NT2/D1 (cell line): Measurements from ENCODE around the gene BDP1.
"Not testable (repeated sequence)": the region's sequence is repeated elsewhere in the genome, so short reads cannot be mapped to it uniquely, and the experiment has no call there.

Experiments used
- DNase-seq: peaks from one replicate; pipeline ENCODE4 v3.0.0-alpha.2; 2011; ENCODE audit warnings: low read depth, low spot score
- H3K27me3 ChIP-seq: 2 replicates; pipeline ENCODE4 v1.6.0; 2011; ENCODE audit warnings: mild to moderate bottlenecking; ENCODE audit not compliant: insufficient read length, insufficient read depth
- H3K36me3 ChIP-seq: 2 replicates; pipeline ENCODE4 v1.6.1; 2011; ENCODE audit warnings: mild to moderate bottlenecking, low read length, mixed read lengths; ENCODE audit not compliant: insufficient read depth, insufficient read length
- H3K4me1 ChIP-seq: 2 replicates; pipeline ENCODE4 v1.5.1; 2011; ENCODE audit not compliant: insufficient read depth, insufficient read length
- H3K4me3 ChIP-seq: 2 replicates; pipeline ENCODE4 v1.5.1; 2011; ENCODE audit warnings: low read depth; ENCODE audit not compliant: insufficient read length
- H3K9ac ChIP-seq: 2 replicates; pipeline ENCODE4 v1.6.0; 2011; ENCODE audit warnings: low read depth; ENCODE audit not compliant: insufficient read length
- H3K9me3 ChIP-seq: 2 replicates; pipeline ENCODE4 v1.5.1; 2011; ENCODE audit warnings: mild to moderate bottlenecking, low read length; ENCODE audit not compliant: insufficient read depth
- SUZ12 ChIP-seq: IDR thresholded peaks from 2 replicates; pipeline ENCODE4 v1.6.1; 2011; ENCODE audit not compliant: insufficient read length, insufficient read depth; ENCODE audit errors: extremely low read depth
- YY1 ChIP-seq: IDR thresholded peaks from 2 replicates; pipeline ENCODE4 v1.6.1; 2011; ENCODE audit not compliant: insufficient read length, insufficient read depth
- ZNF274 ChIP-seq: IDR thresholded peaks from 2 replicates; pipeline ENCODE4 v1.6.1; 2011; ENCODE audit warnings: mild to moderate bottlenecking, low read depth, low read length

The BDP1 gene

DNA sequence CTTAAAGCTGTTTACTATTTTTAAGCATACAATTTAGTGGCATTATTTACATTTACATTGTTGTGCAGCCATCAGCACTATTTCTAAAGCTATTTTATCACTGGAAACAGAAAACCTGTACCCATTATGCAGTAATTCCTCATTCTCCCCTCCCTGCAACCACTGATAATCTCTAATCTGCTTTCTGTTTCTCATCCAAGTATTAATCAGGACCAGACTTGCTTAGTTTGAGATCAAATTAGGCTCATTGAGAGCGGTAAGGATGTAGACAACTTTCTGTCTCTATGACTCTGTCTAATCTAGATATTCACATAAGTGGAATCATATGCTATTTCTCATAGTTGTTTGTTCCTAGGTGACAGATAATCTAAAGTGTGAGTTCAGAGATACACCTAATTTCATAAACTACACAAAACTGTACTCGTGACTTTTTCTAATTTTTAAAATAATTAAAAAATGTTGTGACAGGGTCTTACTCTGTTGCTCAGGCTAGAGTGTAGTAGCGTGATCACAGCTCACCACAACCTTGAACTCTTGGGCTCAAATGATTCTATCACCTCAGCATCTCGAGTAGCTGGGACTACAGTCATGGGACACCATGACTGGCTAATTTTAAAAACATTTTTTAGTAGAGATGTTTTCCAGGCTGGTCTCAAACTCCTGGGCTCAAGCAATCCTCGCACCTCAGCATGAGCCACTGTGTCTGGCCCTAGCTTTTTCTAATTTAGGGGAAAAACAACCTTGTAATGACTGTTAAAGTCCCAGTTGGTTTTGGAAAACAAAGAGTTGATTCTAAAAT, 37.6 kb downstream of the BDP1 start:
- DNase-seq, result no peak
- Histone ChIP-seq H3K4me1 (no peaks in the 10 kb centered on the region), H3K9me3 (no peaks in the 10 kb centered on the region), H3K4me3 (no peak overlapping the region), H3K27me3 (no peaks in the 10 kb centered on the region), H3K36me3 (peaks cover 80% of the 10 kb centered on the region), H3K9ac (no peak overlapping the region)
- TF ChIP-seq SUZ12 (no peak), ZNF274 (no peak), YY1 (no peak)

DNA sequence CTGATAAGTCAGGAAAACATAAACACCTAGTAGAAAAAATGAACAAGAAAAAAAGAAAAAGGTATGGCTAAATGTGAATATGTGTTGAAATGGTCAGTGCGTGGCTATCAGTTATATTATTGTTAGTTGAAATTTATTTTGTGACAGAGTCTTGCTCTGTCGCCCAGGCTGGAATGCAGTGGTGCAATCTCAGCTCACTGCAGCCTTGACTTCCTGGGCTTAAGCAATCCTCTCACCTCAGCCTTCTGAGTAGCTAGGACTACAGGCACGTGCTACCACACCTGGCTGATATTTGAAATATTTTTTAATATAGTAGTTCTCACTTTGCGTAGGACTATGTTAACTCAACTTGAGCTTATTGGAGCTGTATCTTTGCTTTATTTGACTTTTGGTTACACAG, 38.8 kb downstream of the BDP1 start:
- DNase-seq, H3K9ac ChIP-seq, H3K9me3 ChIP-seq, H3K4me3 ChIP-seq, H3K27me3 ChIP-seq, H3K4me1 ChIP-seq: not testable (repeated sequence)
- H3K36me3 ChIP-seq, result peaks cover 77% of the 10 kb centered on the region

DNA sequence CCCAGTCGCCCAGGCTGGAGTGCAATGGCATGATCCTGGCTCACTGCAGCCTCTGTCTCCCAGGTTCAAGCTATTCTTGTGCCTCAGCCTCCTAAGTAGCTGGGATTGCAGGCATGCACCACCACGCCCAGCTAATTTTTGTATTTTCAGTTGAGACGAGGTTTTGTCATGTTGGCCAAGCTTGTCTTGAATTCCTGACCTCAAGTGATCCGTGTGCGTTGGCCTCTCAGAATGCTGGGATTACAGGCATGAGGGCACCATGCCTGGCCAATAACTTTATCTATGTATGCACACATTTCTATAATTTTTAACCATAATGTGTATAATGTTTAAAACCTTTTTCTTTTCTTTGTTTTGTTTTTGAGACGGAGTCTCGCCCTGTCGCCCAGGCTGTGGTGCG, 43.3 kb downstream of the BDP1 start:
- not testable (repeated sequence) for H3K9ac ChIP-seq, H3K9me3 ChIP-seq, DNase-seq, H3K4me1 ChIP-seq, H3K4me3 ChIP-seq, H3K27me3 ChIP-seq
- H3K36me3 ChIP-seq, result peaks cover 71% of the 10 kb centered on the region

GRCh38 chr5:71503536-71503935, 48.1 kb downstream of the BDP1 start:
- Histone ChIP-seq H3K27me3 (no peaks in the 10 kb centered on the region), H3K9ac (no peak overlapping the region), H3K4me1 (no peaks in the 10 kb centered on the region), H3K4me3 (no peak overlapping the region), H3K36me3 (peaks cover 58% of the 10 kb centered on the region), H3K9me3 (no peaks in the 10 kb centered on the region)
- no peak for DNase-seq
- TF ChIP-seq ZNF274, result no peak
- no peak for TF ChIP-seq YY1
- TF ChIP-seq SUZ12, result no peak

GRCh38 chr5:71522151-71522550, 66.7 kb downstream of the BDP1 start:
- no peak overlapping the region for H3K9ac ChIP-seq
- DNase-seq, result no peak
- no peak overlapping the region for H3K4me3 ChIP-seq
- no peak for TF ChIP-seq SUZ12
- TF ChIP-seq YY1, result no peak
- no peak for TF ChIP-seq ZNF274
- H3K4me1 ChIP-seq, result no peaks in the 10 kb centered on the region
- H3K9me3 ChIP-seq, result no peaks in the 10 kb centered on the region
- peaks cover 51% of the 10 kb centered on the region for H3K36me3 ChIP-seq
- H3K27me3 ChIP-seq, result no peaks in the 10 kb centered on the region

DNA sequence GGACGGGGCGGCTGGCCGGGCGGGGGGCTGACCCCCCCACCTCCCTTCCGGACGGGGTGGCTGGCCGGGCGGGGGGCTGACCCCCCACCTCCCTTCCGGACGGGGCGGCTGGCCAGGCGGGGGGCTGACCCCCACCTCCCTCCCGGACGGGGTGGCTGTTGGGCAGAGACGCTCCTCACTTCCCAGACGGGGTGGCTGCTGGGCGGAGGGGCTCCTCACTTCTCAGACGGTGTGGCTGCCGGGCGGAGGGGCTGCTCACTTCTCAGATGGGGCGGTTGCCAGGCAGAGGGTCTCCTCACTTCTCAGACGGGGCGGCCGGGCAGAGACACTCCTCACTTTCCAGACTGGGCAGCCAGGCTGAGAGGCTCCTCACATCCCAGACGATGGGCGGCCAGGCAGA, 70.2 kb downstream of the BDP1 start:
- H3K27me3 ChIP-seq, H3K9ac ChIP-seq, H3K4me1 ChIP-seq, DNase-seq, H3K9me3 ChIP-seq, H3K4me3 ChIP-seq: not testable (repeated sequence)
- peaks cover 42% of the 10 kb centered on the region for H3K36me3 ChIP-seq

- TF ChIP-seq ZNF274 (no peak), SUZ12 (no peak), YY1 (no peak)
- Histone ChIP-seq H3K27me3 (no peaks in the 10 kb centered on the region), H3K9ac (no peak overlapping the region), H3K4me1 (no peaks in the 10 kb centered on the region), H3K9me3 (no peaks in the 10 kb centered on the region), H3K4me3 (no peak overlapping the region), H3K36me3 (peaks cover 34% of the 10 kb centered on the region)
- no peak for DNase-seq
Measured at GRCh38 chr5:71528206-71528605, 72.8 kb downstream of the BDP1 start.

DNA sequence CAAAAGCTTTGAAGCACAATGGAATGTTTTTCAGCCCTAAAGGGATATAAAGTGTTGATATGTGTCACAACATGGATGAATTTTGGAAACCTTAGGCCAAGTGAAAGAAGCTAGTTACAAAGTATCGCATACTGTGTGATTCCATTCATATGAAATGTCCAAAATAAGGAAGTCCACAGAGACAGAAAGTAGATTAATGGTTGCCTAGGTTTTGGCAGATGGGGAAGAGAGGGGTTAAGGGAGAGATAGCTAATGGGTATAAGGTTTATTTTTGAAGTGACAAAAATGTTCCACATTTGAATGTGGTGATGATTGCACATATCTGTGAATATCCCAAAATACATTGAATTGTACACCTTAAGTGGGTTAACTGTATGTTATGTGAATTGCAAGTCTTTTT, 74.2 kb downstream of the BDP1 start:
- no peak overlapping the region for H3K9ac ChIP-seq
- no peak for TF ChIP-seq SUZ12
- TF ChIP-seq YY1, result no peak
- TF ChIP-seq ZNF274, result no peak
- no peak overlapping the region for H3K4me3 ChIP-seq
- no peak for DNase-seq
- H3K36me3 ChIP-seq, result peaks cover 30% of the 10 kb centered on the region
- no peaks in the 10 kb centered on the region for H3K9me3 ChIP-seq
- no peaks in the 10 kb centered on the region for H3K4me1 ChIP-seq
- no peaks in the 10 kb centered on the region for H3K27me3 ChIP-seq
